Measurements from ENCODE around the gene FAH. TPM values are rescaled to one million over a fixed set of nuclear protein-coding genes. Genes with fewer than 3 reads are reported as not detected.

FAH gene
- total and polyA plus RNA-seq, 2 donors (not counting 1 experiment from before 2014, with no cell fraction given), result 1.1 to 5.1 TPM

DNA sequence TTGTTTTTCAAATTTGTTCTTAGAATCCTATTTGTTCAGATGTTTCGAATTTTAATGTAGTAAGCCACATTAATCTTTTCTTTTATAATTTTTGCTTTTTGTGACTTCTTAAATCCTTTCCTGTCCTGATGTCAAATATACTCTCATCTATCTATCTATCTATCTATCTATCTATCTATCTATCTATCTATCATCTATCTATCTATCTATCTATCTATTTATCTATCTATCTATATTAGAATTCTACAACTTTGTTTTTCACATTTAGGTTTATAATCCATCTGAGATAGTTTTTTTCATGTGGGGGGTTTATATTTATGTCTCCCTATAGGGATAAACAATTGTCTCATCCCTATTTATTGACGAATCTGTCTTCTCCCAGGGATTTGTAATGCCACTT lies 67.2 kb downstream of the FAH start:
- peaks cover 11% of the 10 kb centered on the region for H3K27me3 Mint-ChIP-seq
- intact Hi-C loops (cut with micrococcal nuclease), result no loop called here
- H3K27ac ChIP-seq (ENCODE audit: low read length in 2 of 2), result no peak overlapping the region
- no peaks in the 10 kb centered on the region for H3K9me3 Mint-ChIP-seq (ENCODE audit: insufficient read depth)
- no peak overlapping the region for H3K27ac Mint-ChIP-seq
- no peak overlapping the region for H3K9ac ChIP-seq (ENCODE audit: low read length)
- no peaks in the 10 kb centered on the region for H3K4me1 Mint-ChIP-seq
- no peak overlapping the region for H3K4me2 ChIP-seq (replicated peaks; ENCODE audit: low read depth, low read length, poor library complexity, severe bottlenecking)
- ChIA-PET POLR2A (no interaction called here), CTCF (no interaction called here)
- peaks cover 0 to 1% (median 0%) of the 10 kb centered on the region in 3 donors for H3K9me3 ChIP-seq (ENCODE audit: control extremely low read depth in 1 of 3, control insufficient read depth in 2 of 3, insufficient read depth in 1 of 3, low read length in 2 of 3)
- H4K20me1 ChIP-seq (ENCODE audit: control insufficient read depth, insufficient read depth, low read length, poor library complexity, severe bottlenecking), result no peaks in the 10 kb centered on the region
- no peaks in the 10 kb centered on the region for H3K36me3 ChIP-seq (replicated peaks in 1 of 2; ENCODE audit: control extremely low read depth in 1 of 2, control insufficient read depth in 1 of 2, extremely low read depth in 1 of 2, insufficient read depth in 2 of 2, low read length in 1 of 2)
- WGBS (ENCODE audit: insufficient coverage), result no CpG with 5 or more reads among the region's 2 CpGs
- no peak overlapping the region for H2AFZ ChIP-seq (ENCODE audit: insufficient read depth, low read depth, low read length, poor library complexity, severe bottlenecking)
- no peak overlapping the region for H3K4me3 Mint-ChIP-seq
- no peak overlapping the region for H3K4me3 ChIP-seq (ENCODE audit: control extremely low read depth in 1 of 5, extremely low read depth in 1 of 5, insufficient read depth in 1 of 5, low read depth in 2 of 5, low read length in 4 of 5)
- H3K79me2 ChIP-seq (ENCODE audit: control insufficient read depth, insufficient read depth, low read length), result no peaks in the 10 kb centered on the region
- ATAC-seq (ENCODE audit: low read depth) (no peak), DNase-seq (no peak)
- TF ChIP-seq, protein P1, sequence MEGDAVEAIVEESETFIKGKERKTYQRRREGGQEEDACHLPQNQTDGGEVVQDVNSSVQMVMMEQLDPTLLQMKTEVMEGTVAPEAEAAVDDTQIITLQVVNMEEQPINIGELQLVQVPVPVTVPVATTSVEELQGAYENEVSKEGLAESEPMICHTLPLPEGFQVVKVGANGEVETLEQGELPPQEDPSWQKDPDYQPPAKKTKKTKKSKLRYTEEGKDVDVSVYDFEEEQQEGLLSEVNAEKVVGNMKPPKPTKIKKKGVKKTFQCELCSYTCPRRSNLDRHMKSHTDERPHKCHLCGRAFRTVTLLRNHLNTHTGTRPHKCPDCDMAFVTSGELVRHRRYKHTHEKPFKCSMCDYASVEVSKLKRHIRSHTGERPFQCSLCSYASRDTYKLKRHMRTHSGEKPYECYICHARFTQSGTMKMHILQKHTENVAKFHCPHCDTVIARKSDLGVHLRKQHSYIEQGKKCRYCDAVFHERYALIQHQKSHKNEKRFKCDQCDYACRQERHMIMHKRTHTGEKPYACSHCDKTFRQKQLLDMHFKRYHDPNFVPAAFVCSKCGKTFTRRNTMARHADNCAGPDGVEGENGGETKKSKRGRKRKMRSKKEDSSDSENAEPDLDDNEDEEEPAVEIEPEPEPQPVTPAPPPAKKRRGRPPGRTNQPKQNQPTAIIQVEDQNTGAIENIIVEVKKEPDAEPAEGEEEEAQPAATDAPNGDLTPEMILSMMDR (IDR thresholded peaks at IDR 0.05), result no peak
- TF ChIP-seq EZH2 (IDR thresholded peaks at IDR 0.05; ENCODE audit: borderline replicate concordance, insufficient read depth, low read depth, low read length, poor library complexity, severe bottlenecking), result no peak
- peaks cover 0 to 3% (median 1%) of the 10 kb centered on the region in 4 experiments for H3K27me3 ChIP-seq (replicated peaks in 1 of 4; ENCODE audit: control extremely low read depth in 1 of 4, control insufficient read depth in 3 of 4, insufficient read depth in 4 of 4, low read length in 3 of 4)
- H3K4me1 ChIP-seq (ENCODE audit: control insufficient read depth in 2 of 2, insufficient read depth in 2 of 2, low read length in 2 of 2), result no peaks in the 10 kb centered on the region

DNA sequence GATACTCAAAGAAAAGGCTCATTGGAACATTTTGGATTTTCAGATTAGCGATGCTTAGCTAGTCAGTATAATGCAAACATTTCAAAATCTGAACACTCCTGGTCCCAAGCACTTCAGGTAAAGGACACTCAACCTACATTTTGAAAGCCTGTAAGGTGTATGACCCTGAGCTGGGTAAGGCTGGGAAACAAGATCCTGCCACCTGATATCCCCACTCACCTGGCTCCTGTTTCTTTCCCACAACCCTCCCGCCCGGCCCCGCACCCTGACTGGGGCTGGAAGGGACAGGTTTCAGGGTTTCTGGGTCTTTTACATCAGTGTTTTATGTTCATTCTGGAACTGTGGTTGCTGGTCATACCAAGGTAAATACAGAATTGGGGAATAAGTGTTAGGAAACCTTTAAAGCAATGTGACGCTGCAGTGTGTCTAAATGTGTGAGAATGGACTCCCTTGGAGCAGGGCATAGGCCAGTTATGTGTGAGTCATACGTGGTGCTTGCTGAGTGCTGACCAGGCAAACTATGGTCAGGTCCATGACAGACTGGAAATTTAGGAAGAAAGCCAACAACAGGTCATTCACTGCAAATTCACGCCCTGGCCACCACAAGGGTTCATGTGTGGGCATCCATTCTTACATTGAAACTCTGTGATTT lies 76.3 kb downstream of the FAH start:
- H3K4me3 Mint-ChIP-seq, result no peak overlapping the region
- no peaks in the 10 kb centered on the region for H3K36me3 ChIP-seq (replicated peaks in 1 of 2; ENCODE audit: control extremely low read depth in 1 of 2, control insufficient read depth in 1 of 2, extremely low read depth in 1 of 2, insufficient read depth in 2 of 2, low read length in 1 of 2)
- ATAC-seq (ENCODE audit: low read depth) (no peak), DNase-seq (no peak)
- no peak overlapping the region for H3K9ac ChIP-seq (ENCODE audit: low read length)
- H3K9me3 Mint-ChIP-seq (ENCODE audit: insufficient read depth), result no peaks in the 10 kb centered on the region
- POLR2A ChIA-PET, result interaction anchor here (0.6 kb wide), 1 partner anchor 175 kb away, joined by 5 read pairs; no protein-coding TSS in a partner anchor
- WGBS (ENCODE audit: insufficient coverage), result 87% methylated on average over 3 of the region's 7 CpGs
- no peak for TF ChIP-seq EZH2 (IDR thresholded peaks at IDR 0.05; ENCODE audit: borderline replicate concordance, insufficient read depth, low read depth, low read length, poor library complexity, severe bottlenecking)
- TF ChIP-seq, protein P1 (IDR thresholded peaks at IDR 0.05), result no peak
- H3K27ac Mint-ChIP-seq, result no peak overlapping the region
- H3K9me3 ChIP-seq (ENCODE audit: control extremely low read depth in 1 of 3, control insufficient read depth in 2 of 3, insufficient read depth in 1 of 3, low read length in 2 of 3), result no peaks in the 10 kb centered on the region
- no peaks in the 10 kb centered on the region for H4K20me1 ChIP-seq (ENCODE audit: control insufficient read depth, insufficient read depth, low read length, poor library complexity, severe bottlenecking)
- no peaks in the 10 kb centered on the region for H3K79me2 ChIP-seq (ENCODE audit: control insufficient read depth, insufficient read depth, low read length)
- no peak overlapping the region for H3K4me2 ChIP-seq (replicated peaks; ENCODE audit: low read depth, low read length, poor library complexity, severe bottlenecking)
- no peaks in the 10 kb centered on the region for H3K4me1 Mint-ChIP-seq
- CTCF ChIA-PET, result no interaction called here
- H3K4me1 ChIP-seq (ENCODE audit: control insufficient read depth in 2 of 2, insufficient read depth in 2 of 2, low read length in 2 of 2), result no peaks in the 10 kb centered on the region
- no peak overlapping the region for H3K4me3 ChIP-seq (ENCODE audit: control extremely low read depth in 1 of 5, extremely low read depth in 1 of 5, insufficient read depth in 1 of 5, low read depth in 2 of 5, low read length in 4 of 5)
- peaks cover 0 to 6% (median 3%) of the 10 kb centered on the region in 4 experiments for H3K27me3 ChIP-seq (replicated peaks in 1 of 4; ENCODE audit: control extremely low read depth in 1 of 4, control insufficient read depth in 3 of 4, insufficient read depth in 4 of 4, low read length in 3 of 4)
- intact Hi-C loops (cut with micrococcal nuclease), result no loop called here
- no peak overlapping the region for H3K27ac ChIP-seq (ENCODE audit: low read length in 2 of 2)
- no peak overlapping the region for H2AFZ ChIP-seq (ENCODE audit: insufficient read depth, low read depth, low read length, poor library complexity, severe bottlenecking)
- peaks cover 51% of the 10 kb centered on the region for H3K27me3 Mint-ChIP-seq
